ENCODE results near the gene ATP6V1F.

ATP6V1F gene

GRCh38 chr7:128861957-128862570 lies 592 bp upstream of the ATP6V1F start:
- Histone ChIP-seq H3K9me3 (ENCODE audit: control insufficient read depth, low read length) (no peaks in the 10 kb centered on the region), H3K4me1 (ENCODE audit: control insufficient read depth, insufficient read depth, low read length, poor library complexity, severe bottlenecking) (no peaks in the 10 kb centered on the region), H3K27ac (ENCODE audit: low read depth, low read length, severe bottlenecking) (no peak overlapping the region), H3K36me3 (ENCODE audit: control insufficient read depth, insufficient read depth, low read length) (peaks cover 28% of the 10 kb centered on the region), H3K4me3 (ENCODE audit: extremely low read depth, insufficient read depth, low read length, poor library complexity, severe bottlenecking) (peak overlapping the region; percentile 90)
- 73 to 81% methylated on average over 11 to 14 of the region's 15 CpGs for WGBS, 2 experiments (ENCODE audit: insufficient coverage in 2 of 2)

- WGBS, 2 experiments (ENCODE audit: insufficient coverage in 2 of 2), result 4 to 9% methylated on average over 3 to 6 of the region's 6 CpGs
- H3K36me3 ChIP-seq (ENCODE audit: control insufficient read depth, insufficient read depth, low read length), result peaks cover 28% of the 10 kb centered on the region
- H3K27ac ChIP-seq (ENCODE audit: low read depth, low read length, severe bottlenecking), result peak overlapping the region; percentile 24
- H3K4me3 ChIP-seq (ENCODE audit: extremely low read depth, insufficient read depth, low read length, poor library complexity, severe bottlenecking), result peak overlapping the region; percentile 90
- H3K9me3 ChIP-seq (ENCODE audit: control insufficient read depth, low read length), result no peaks in the 10 kb centered on the region
- peaks cover 2% of the 10 kb centered on the region for H3K4me1 ChIP-seq (ENCODE audit: control insufficient read depth, insufficient read depth, low read length, poor library complexity, severe bottlenecking)
These were observed 855 bp downstream of the ATP6V1F start for GRCh38 chr7:128863433-128863989.

- no peak overlapping the region for H3K4me3 ChIP-seq (ENCODE audit: extremely low read depth, insufficient read depth, low read length, poor library complexity, severe bottlenecking)
- H3K9me3 ChIP-seq (ENCODE audit: control insufficient read depth, low read length), result no peaks in the 10 kb centered on the region
- 97 to 98% methylated on average over 11 to 12 of the region's 12 CpGs for WGBS, 2 experiments (ENCODE audit: insufficient coverage in 2 of 2)
- peaks cover 19% of the 10 kb centered on the region for H3K36me3 ChIP-seq (ENCODE audit: control insufficient read depth, insufficient read depth, low read length)
- H3K27ac ChIP-seq (ENCODE audit: low read depth, low read length, severe bottlenecking), result no peak overlapping the region
- H3K4me1 ChIP-seq (ENCODE audit: control insufficient read depth, insufficient read depth, low read length, poor library complexity, severe bottlenecking), result peaks cover 2% of the 10 kb centered on the region
These were observed 2.6 kb downstream of the ATP6V1F start for GRCh38 chr7:128865303-128865702.

- WGBS, 2 experiments (ENCODE audit: insufficient coverage in 2 of 2), result 95 to 96% methylated on average over 20 to 25 of the region's 27 CpGs
- H3K9me3 ChIP-seq (ENCODE audit: control insufficient read depth, low read length), result no peaks in the 10 kb centered on the region
- peaks cover 19% of the 10 kb centered on the region for H3K36me3 ChIP-seq (ENCODE audit: control insufficient read depth, insufficient read depth, low read length)
- no peak overlapping the region for H3K4me3 ChIP-seq (ENCODE audit: extremely low read depth, insufficient read depth, low read length, poor library complexity, severe bottlenecking)
- H3K4me1 ChIP-seq (ENCODE audit: control insufficient read depth, insufficient read depth, low read length, poor library complexity, severe bottlenecking), result peaks cover 2% of the 10 kb centered on the region
- H3K27ac ChIP-seq (ENCODE audit: low read depth, low read length, severe bottlenecking), result no peak overlapping the region
These were observed 3.6 kb downstream of the ATP6V1F start for GRCh38 chr7:128865996-128866877.

GRCh38 chr7:128867241-128867640 lies 4.6 kb downstream of the ATP6V1F start:
- Histone ChIP-seq H3K4me3 (ENCODE audit: extremely low read depth, insufficient read depth, low read length, poor library complexity, severe bottlenecking) (no peak overlapping the region), H3K9me3 (ENCODE audit: control insufficient read depth, low read length) (no peaks in the 10 kb centered on the region), H3K4me1 (ENCODE audit: control insufficient read depth, insufficient read depth, low read length, poor library complexity, severe bottlenecking) (peaks cover 4% of the 10 kb centered on the region), H3K36me3 (ENCODE audit: control insufficient read depth, insufficient read depth, low read length) (peaks cover 19% of the 10 kb centered on the region), H3K27ac (ENCODE audit: low read depth, low read length, severe bottlenecking) (no peak overlapping the region)
- 85 to 86% methylated on average over 3 to 4 of the region's 4 CpGs for WGBS, 2 experiments (ENCODE audit: insufficient coverage in 2 of 2)

GRCh38 chr7:128867842-128868623 lies 5.4 kb downstream of the ATP6V1F start:
- no peak overlapping the region for H3K27ac ChIP-seq (ENCODE audit: low read depth, low read length, severe bottlenecking)
- WGBS, 2 experiments (ENCODE audit: insufficient coverage in 2 of 2), result 74 to 84% methylated on average over 7 to 10 of the region's 11 CpGs
- H3K9me3 ChIP-seq (ENCODE audit: control insufficient read depth, low read length), result no peaks in the 10 kb centered on the region
- no peak overlapping the region for H3K4me3 ChIP-seq (ENCODE audit: extremely low read depth, insufficient read depth, low read length, poor library complexity, severe bottlenecking)
- H3K4me1 ChIP-seq (ENCODE audit: control insufficient read depth, insufficient read depth, low read length, poor library complexity, severe bottlenecking), result peaks cover 8% of the 10 kb centered on the region
- H3K36me3 ChIP-seq (ENCODE audit: control insufficient read depth, insufficient read depth, low read length), result peaks cover 19% of the 10 kb centered on the region

GRCh38 chr7:128868624-128869137 lies 6.0 kb downstream of the ATP6V1F start:
- no peak overlapping the region for H3K27ac ChIP-seq (ENCODE audit: low read depth, low read length, severe bottlenecking)
- peak overlapping the region; percentile 39 for H3K4me3 ChIP-seq (ENCODE audit: extremely low read depth, insufficient read depth, low read length, poor library complexity, severe bottlenecking)
- H3K9me3 ChIP-seq (ENCODE audit: control insufficient read depth, low read length), result no peaks in the 10 kb centered on the region
- peaks cover 8% of the 10 kb centered on the region for H3K4me1 ChIP-seq (ENCODE audit: control insufficient read depth, insufficient read depth, low read length, poor library complexity, severe bottlenecking)
- 42 to 53% methylated on average over 9 to 11 of the region's 13 CpGs for WGBS, 2 experiments (ENCODE audit: insufficient coverage in 2 of 2)
- H3K36me3 ChIP-seq (ENCODE audit: control insufficient read depth, insufficient read depth, low read length), result peaks cover 19% of the 10 kb centered on the region

GRCh38 chr7:128869138-128869943 lies 6.7 kb downstream of the ATP6V1F start:
- Histone ChIP-seq H3K9me3 (ENCODE audit: control insufficient read depth, low read length) (no peaks in the 10 kb centered on the region), H3K36me3 (ENCODE audit: control insufficient read depth, insufficient read depth, low read length) (peaks cover 19% of the 10 kb centered on the region), H3K4me1 (ENCODE audit: control insufficient read depth, insufficient read depth, low read length, poor library complexity, severe bottlenecking) (peaks cover 8% of the 10 kb centered on the region), H3K4me3 (ENCODE audit: extremely low read depth, insufficient read depth, low read length, poor library complexity, severe bottlenecking) (peak overlapping the region; percentile 39), H3K27ac (ENCODE audit: low read depth, low read length, severe bottlenecking) (no peak overlapping the region)
- 1% methylated on average over 76 to 79 of the region's 86 CpGs for WGBS, 2 experiments (ENCODE audit: insufficient coverage in 2 of 2)

- Histone ChIP-seq H3K4me3 (ENCODE audit: extremely low read depth, insufficient read depth, low read length, poor library complexity, severe bottlenecking) (peak overlapping the region; percentile 39), H3K36me3 (ENCODE audit: control insufficient read depth, insufficient read depth, low read length) (peaks cover 15% of the 10 kb centered on the region), H3K27ac (ENCODE audit: low read depth, low read length, severe bottlenecking) (no peak overlapping the region), H3K4me1 (ENCODE audit: control insufficient read depth, insufficient read depth, low read length, poor library complexity, severe bottlenecking) (peaks cover 8% of the 10 kb centered on the region), H3K9me3 (ENCODE audit: control insufficient read depth, low read length) (no peaks in the 10 kb centered on the region)
- 5 to 6% methylated on average over 30 of the region's 30 CpGs for WGBS, 2 experiments (ENCODE audit: insufficient coverage in 2 of 2)
These were observed 7.3 kb downstream of the ATP6V1F start for GRCh38 chr7:128869944-128870285.

- no peak overlapping the region for H3K27ac ChIP-seq (ENCODE audit: low read depth, low read length, severe bottlenecking)
- H3K36me3 ChIP-seq (ENCODE audit: control insufficient read depth, insufficient read depth, low read length), result peaks cover 4% of the 10 kb centered on the region
- no peak overlapping the region for H3K4me3 ChIP-seq (ENCODE audit: extremely low read depth, insufficient read depth, low read length, poor library complexity, severe bottlenecking)
- H3K4me1 ChIP-seq (ENCODE audit: control insufficient read depth, insufficient read depth, low read length, poor library complexity, severe bottlenecking), result peaks cover 8% of the 10 kb centered on the region
- 93 to 96% methylated on average over 3 to 4 of the region's 5 CpGs for WGBS, 2 experiments (ENCODE audit: insufficient coverage in 2 of 2)
- H3K9me3 ChIP-seq (ENCODE audit: control insufficient read depth, low read length), result no peaks in the 10 kb centered on the region
These were observed 8.4 kb downstream of the ATP6V1F start for GRCh38 chr7:128871050-128871449.

Data from mesodermal cell (in vitro differentiated cells).